Mesothelial cell of epicardium (in vitro differentiated cells): Measurements from ENCODE around the gene ME3. TPM values are rescaled to one million over a fixed set of nuclear protein-coding genes. Genes with fewer than 3 reads are reported as not detected.

Experiments
- DNase-seq, 2 experiments: peaks; one replicate each; pipeline ENCODE4 v3.0.0; 2021; ENCODE audit warnings: low spot score in 2 of 2; ENCODE audit not compliant: unreplicated experiment in 2 of 2
- H3K27ac Mint-ChIP-seq: 2 replicates; pipeline ENCODE4 v1.8.0; 2021; ENCODE audit warnings: mixed read lengths
- H3K27me3 Mint-ChIP-seq: 2 replicates; pipeline ENCODE4 v1.8.0; 2021; ENCODE audit warnings: low read depth, mixed read lengths
- H3K36me3 Mint-ChIP-seq: 2 replicates; pipeline ENCODE4 v1.8.0; 2021; ENCODE audit warnings: mixed read lengths
- H3K4me1 Mint-ChIP-seq: 2 replicates; pipeline ENCODE4 v1.8.0; 2021; ENCODE audit warnings: mixed read lengths
- H3K4me3 Mint-ChIP-seq: 2 replicates; pipeline ENCODE4 v1.8.0; 2021; ENCODE audit warnings: mild to moderate bottlenecking, moderate library complexity, mixed read lengths
- H3K9me3 Mint-ChIP-seq: 2 replicates; pipeline ENCODE4 v1.8.0; 2021; ENCODE audit warnings: mixed read lengths
- CTCF ChIP-seq: fragments of 200-600 bp; sonication (generic); IDR thresholded peaks from one replicate; pipeline ENCODE4 v1.5.0; 2021; ENCODE audit warnings: antibody characterized with exemption; ENCODE audit not compliant: unreplicated experiment
- total RNA-seq: library from RNA; stranded (reverse); gene quantifications from 3 replicates; pipeline ENCODE4 v1.2.1, GENCODE V29; 2021

ME3 gene
- total RNA-seq, result 8.4 to 11.8 TPM (median 9.9 TPM) in 3 replicates

- Mint-ChIP-seq H3K36me3 (no peaks in the 10 kb centered on the region), H3K4me1 (peaks cover 8% of the 10 kb centered on the region), H3K4me3 (peak within 1 kb of the TSS; percentile 76), H3K27ac (no peak within 1 kb of the TSS), H3K27me3 (peaks cover 69% of the 10 kb centered on the region), H3K9me3 (no peaks in the 10 kb centered on the region)
- peak; percentile 29 to 50 for DNase-seq
- no peak for TF ChIP-seq CTCF
Measured at GRCh38 chr11:86672007-86672621, at the start of gene ME3. TSS of gene ME3 (minus strand) at chr11:86672616.

GRCh38 chr11:86722006-86722405, 49.6 kb upstream of the ME3 start:
- Mint-ChIP-seq H3K27ac (no peak overlapping the region), H3K4me3 (no peak overlapping the region), H3K36me3 (peaks cover 16% of the 10 kb centered on the region), H3K4me1 (peaks cover 36% of the 10 kb centered on the region), H3K9me3 (peaks cover 35% of the 10 kb centered on the region), H3K27me3 (no peaks in the 10 kb centered on the region)
- TF ChIP-seq CTCF, result no peak
- DNase-seq, result no peak

- TF ChIP-seq CTCF, result no peak
- H3K36me3 Mint-ChIP-seq, result peaks cover 16% of the 10 kb centered on the region
- H3K27ac Mint-ChIP-seq, result no peak overlapping the region
- H3K4me1 Mint-ChIP-seq, result peaks cover 37% of the 10 kb centered on the region
- no peak for DNase-seq
- H3K4me3 Mint-ChIP-seq, result no peak overlapping the region
- peaks cover 35% of the 10 kb centered on the region for H3K9me3 Mint-ChIP-seq
- no peaks in the 10 kb centered on the region for H3K27me3 Mint-ChIP-seq
Measured at GRCh38 chr11:86720546-86720945, 48.1 kb upstream of the ME3 start.

- Mint-ChIP-seq H3K27me3 (no peaks in the 10 kb centered on the region), H3K4me1 (peaks cover 39% of the 10 kb centered on the region), H3K36me3 (peaks cover 16% of the 10 kb centered on the region), H3K4me3 (no peak overlapping the region), H3K9me3 (peaks cover 35% of the 10 kb centered on the region), H3K27ac (peak overlapping the region; percentile 2)
- DNase-seq, result no peak
- no peak for TF ChIP-seq CTCF
Measured at GRCh38 chr11:86719781-86720463, 47.5 kb upstream of the ME3 start.

GRCh38 chr11:86718999-86719398, 46.6 kb upstream of the ME3 start:
- Mint-ChIP-seq H3K9me3 (peaks cover 26% of the 10 kb centered on the region), H3K36me3 (peaks cover 16% of the 10 kb centered on the region), H3K4me3 (no peak overlapping the region), H3K27me3 (no peaks in the 10 kb centered on the region), H3K27ac (peak overlapping the region; percentile 93), H3K4me1 (peaks cover 39% of the 10 kb centered on the region)
- no peak for DNase-seq
- no peak for TF ChIP-seq CTCF
